OCI-LY7 (cell line): Measurements from ENCODE around the gene TECPR2. TPM values are rescaled to one million over a fixed set of nuclear protein-coding genes. Genes with fewer than 3 reads are reported as not detected.

Experiments used
- BruUV-seq: library from RNA; stranded (reverse); fragments of 400-500 nt; replicated peaks from 2 replicates; lab custom pipeline; 2021; lab: Mats Ljungman, UMichigan
- CTCF ChIA-PET: fragments of 300-600 bp; sonication (Branson Sonifier 250); formaldehyde crosslinking; loops from one replicate; lab custom pipeline; 2022; ENCODE audit warnings: antibody characterized with exemption; ENCODE audit not compliant: unreplicated experiment; lab: Charles Lee
- POLR2A ChIA-PET: fragments of 300-600 bp; sonication (Branson Sonifier 250); formaldehyde crosslinking; loops from one replicate; lab custom pipeline; 2022; ENCODE audit warnings: antibody characterized with exemption; lab: Charles Lee
- DNase-seq: peaks from one replicate; pipeline ENCODE4 v3.0.0-alpha.2; 2015; ENCODE audit warnings: low spot score
- H2AFZ ChIP-seq: fragments of 200-600 bp; sonication (generic), shearing (Covaris generic); 2 replicates; pipeline ENCODE4 v1.6.1; 2014; ENCODE audit warnings: mild to moderate bottlenecking, antibody characterized with exemption, low read length, moderate library complexity
- H3K27ac ChIP-seq: fragments of 200-600 bp; sonication (generic); 2 replicates; pipeline ENCODE4 v1.5.1; 2014; ENCODE audit warnings: mixed run types, low read depth, mild to moderate bottlenecking, moderate library complexity, low read length, inconsistent platforms; ENCODE audit not compliant: poor library complexity, severe bottlenecking
- H3K36me3 ChIP-seq: fragments of 200-600 bp; sonication (generic); 2 replicates; pipeline ENCODE4 v1.6.1; 2014; ENCODE audit warnings: mild to moderate bottlenecking, antibody characterized with exemption, low read length, moderate library complexity, mixed read lengths; ENCODE audit not compliant: insufficient read depth
- H3K4me1 ChIP-seq: fragments of 200-600 bp; sonication (generic); 2 replicates; pipeline ENCODE4 v1.5.1; 2014; ENCODE audit warnings: mild to moderate bottlenecking, low read length; ENCODE audit not compliant: insufficient read depth, poor library complexity, severe bottlenecking
- H3K4me2 ChIP-seq: fragments of 200-600 bp; sonication (generic); 2 replicates; pipeline ENCODE4 v1.6.1; 2014; ENCODE audit warnings: mild to moderate bottlenecking, low read length
- H3K4me3 ChIP-seq: fragments of 200-600 bp; sonication (generic); 2 replicates; pipeline ENCODE4 v1.5.1; 2014; ENCODE audit warnings: mild to moderate bottlenecking, low read depth, low read length; ENCODE audit not compliant: poor library complexity, severe bottlenecking
- H3K79me2 ChIP-seq: fragments of 200-600 bp; sonication (generic); 2 replicates; pipeline ENCODE4 v1.6.1; 2016; ENCODE audit warnings: low read depth, mild to moderate bottlenecking, low read length, moderate library complexity, mixed read lengths; ENCODE audit not compliant: insufficient read depth
- H3K9me2 ChIP-seq: fragments of 200-600 bp; sonication (generic); 2 replicates; pipeline ENCODE4 v1.6.1; 2016; ENCODE audit warnings: mild to moderate bottlenecking, low read length, mixed read lengths; ENCODE audit not compliant: insufficient read depth
- H3K9me3 ChIP-seq: fragments of 200-600 bp; sonication (generic); 2 replicates; pipeline ENCODE4 v1.6.1; 2014; ENCODE audit warnings: mild to moderate bottlenecking, mixed run types, low read length, mixed read lengths
- H4K20me1 ChIP-seq: fragments of 200-600 bp; sonication (generic); 2 replicates; pipeline ENCODE4 v1.6.1; 2014; ENCODE audit warnings: mild to moderate bottlenecking, antibody characterized with exemption, low read length, moderate library complexity, mixed read lengths; ENCODE audit not compliant: insufficient read depth
- EZH2phosphoT487 ChIP-seq: fragments of 200-600 bp; sonication (generic); IDR thresholded peaks from 2 replicates; pipeline ENCODE4 v1.6.1; 2018; ENCODE audit warnings: low read depth, borderline replicate concordance, mild to moderate bottlenecking, mixed run types, antibody characterized with exemption, low read length, moderate library complexity, mixed read lengths
- intact Hi-C: fragments of 100-400 bp; cut with micrococcal nuclease; formaldehyde crosslinking; loops from one replicate; pipeline ENCODE4 v1.10.0; 2022; ENCODE audit not compliant: unreplicated experiment
- total RNA-seq, 2 experiments: library from RNA; depleted of rRNA in 1 of 2; stranded (reverse); fragments of >200 nt in 1 of 2; shearing (Covaris generic) in 1 of 2; gene quantifications; 2 replicates each; pipeline ENCODE4 v1.2.3, GENCODE V29; 2014 to 2022
- TF ChIP-seq, protein P1 (sequence below): fragments of 200-600 bp; sonication (generic); conservative IDR thresholded peaks from 2 replicates; pipeline ENCODE4 v1.5.1; 2014; ENCODE audit warnings: mild to moderate bottlenecking, antibody characterized with exemption, low read length, moderate library complexity, mixed read lengths

Gene TECPR2
- total RNA-seq, 2 experiments from 2014 or later = 5.3 to 12.7 TPM

DNA sequence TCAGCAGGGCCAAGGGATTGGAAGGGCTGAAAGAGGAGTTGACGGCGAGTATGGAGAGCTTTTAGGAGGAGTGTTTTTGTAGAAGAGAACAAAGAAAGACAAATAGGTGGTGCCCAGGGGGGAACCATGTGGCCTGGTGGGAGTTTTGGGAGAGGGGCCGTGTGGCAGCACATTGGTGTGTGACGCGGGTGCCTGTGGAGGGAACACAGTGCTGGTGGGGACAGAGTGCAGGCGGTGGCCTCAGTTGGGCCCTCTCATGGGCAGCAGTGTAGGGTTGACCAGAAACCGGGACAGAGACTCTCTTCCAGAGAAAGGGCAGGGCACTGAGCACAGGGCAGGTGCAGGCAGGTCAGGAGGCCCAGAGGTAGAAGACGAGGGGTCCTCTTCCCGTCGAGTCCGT, 56.5 kb downstream of the TECPR2 start:
- Histone ChIP-seq H3K79me2 (no peaks in the 10 kb centered on the region), H3K27ac (no peak overlapping the region), H3K4me3 (no peak overlapping the region), H4K20me1 (no peaks in the 10 kb centered on the region), H3K36me3 (no peaks in the 10 kb centered on the region), H3K4me1 (no peaks in the 10 kb centered on the region), H3K9me3 (no peaks in the 10 kb centered on the region), H2AFZ (no peak overlapping the region), H3K4me2 (no peak overlapping the region), H3K9me2 (no peaks in the 10 kb centered on the region)
- ChIA-PET CTCF (no interaction called here), POLR2A (no interaction called here)
- intact Hi-C loops = no loop called here
- BruUV-seq = no TSS peak
- TF ChIP-seq EZH2phosphoT487 = no peak
- TF ChIP-seq, protein P1, sequence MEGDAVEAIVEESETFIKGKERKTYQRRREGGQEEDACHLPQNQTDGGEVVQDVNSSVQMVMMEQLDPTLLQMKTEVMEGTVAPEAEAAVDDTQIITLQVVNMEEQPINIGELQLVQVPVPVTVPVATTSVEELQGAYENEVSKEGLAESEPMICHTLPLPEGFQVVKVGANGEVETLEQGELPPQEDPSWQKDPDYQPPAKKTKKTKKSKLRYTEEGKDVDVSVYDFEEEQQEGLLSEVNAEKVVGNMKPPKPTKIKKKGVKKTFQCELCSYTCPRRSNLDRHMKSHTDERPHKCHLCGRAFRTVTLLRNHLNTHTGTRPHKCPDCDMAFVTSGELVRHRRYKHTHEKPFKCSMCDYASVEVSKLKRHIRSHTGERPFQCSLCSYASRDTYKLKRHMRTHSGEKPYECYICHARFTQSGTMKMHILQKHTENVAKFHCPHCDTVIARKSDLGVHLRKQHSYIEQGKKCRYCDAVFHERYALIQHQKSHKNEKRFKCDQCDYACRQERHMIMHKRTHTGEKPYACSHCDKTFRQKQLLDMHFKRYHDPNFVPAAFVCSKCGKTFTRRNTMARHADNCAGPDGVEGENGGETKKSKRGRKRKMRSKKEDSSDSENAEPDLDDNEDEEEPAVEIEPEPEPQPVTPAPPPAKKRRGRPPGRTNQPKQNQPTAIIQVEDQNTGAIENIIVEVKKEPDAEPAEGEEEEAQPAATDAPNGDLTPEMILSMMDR = no peak
- no peak for DNase-seq

DNA sequence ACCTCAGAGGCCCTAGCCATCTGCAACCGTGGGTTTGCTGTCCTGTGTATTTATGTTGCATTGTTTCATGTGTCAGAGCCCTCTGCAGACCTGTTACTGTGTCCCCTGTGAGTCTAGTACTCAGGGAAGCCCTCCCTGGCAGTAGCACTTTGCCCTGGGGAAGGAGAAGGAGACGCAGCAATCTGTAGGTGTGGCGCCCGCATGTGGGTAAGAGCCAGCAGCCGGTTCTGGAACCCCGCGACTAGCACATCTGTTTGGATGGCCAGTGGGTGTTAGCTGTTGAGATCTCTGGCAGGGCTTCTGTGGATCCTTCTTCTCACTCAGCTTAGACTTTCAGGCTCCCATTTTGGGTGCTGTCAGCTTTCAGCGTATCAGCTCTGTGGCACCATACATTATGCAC, 57.0 kb downstream of the TECPR2 start:
- ChIA-PET CTCF (no interaction called here), POLR2A (no interaction called here)
- Histone ChIP-seq H3K27ac (no peak overlapping the region), H3K4me2 (no peak overlapping the region), H3K36me3 (no peaks in the 10 kb centered on the region), H3K4me1 (no peaks in the 10 kb centered on the region), H2AFZ (no peak overlapping the region), H3K9me2 (no peaks in the 10 kb centered on the region), H3K4me3 (no peak overlapping the region), H3K9me3 (no peaks in the 10 kb centered on the region), H3K79me2 (no peaks in the 10 kb centered on the region), H4K20me1 (no peaks in the 10 kb centered on the region)
- TF ChIP-seq, protein P1 = no peak
- no peak for TF ChIP-seq EZH2phosphoT487
- intact Hi-C loops = no loop called here
- BruUV-seq = no TSS peak
- DNase-seq = no peak

DNA sequence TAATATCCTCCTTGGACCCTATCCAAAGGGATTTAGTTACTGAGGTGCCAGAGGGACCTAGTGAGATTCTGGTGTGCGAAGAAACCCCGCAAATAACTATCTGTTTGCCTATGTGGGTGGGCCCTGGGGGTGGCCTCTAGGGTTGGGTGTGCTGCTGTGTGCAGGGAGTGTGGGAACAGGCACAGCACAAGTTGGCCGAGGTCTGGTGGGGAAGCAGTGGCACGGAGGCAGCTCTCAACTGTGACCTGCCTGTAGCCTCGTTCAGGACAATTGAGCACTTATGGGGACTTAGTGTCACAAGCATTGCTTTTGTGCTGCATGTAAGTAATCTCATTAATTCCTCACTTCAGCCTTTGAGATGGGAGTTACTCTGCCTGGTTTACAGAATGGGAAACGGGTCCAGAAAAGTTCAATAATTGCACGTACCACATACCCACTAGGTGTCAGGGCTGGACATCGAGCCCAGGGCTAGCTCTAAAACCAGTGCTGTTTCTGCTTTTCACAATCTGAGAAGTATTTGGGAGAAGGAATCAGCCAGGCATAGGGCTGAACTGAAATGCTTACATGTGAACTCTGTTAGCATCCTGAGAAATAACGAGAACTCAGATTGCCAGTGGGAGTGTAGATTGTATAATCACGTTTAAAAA, 58.8 kb downstream of the TECPR2 start:
- no TSS peak for BruUV-seq
- H3K36me3 ChIP-seq = no peaks in the 10 kb centered on the region
- no peak overlapping the region for H3K4me3 ChIP-seq
- H4K20me1 ChIP-seq = no peaks in the 10 kb centered on the region
- no peak for DNase-seq
- H3K79me2 ChIP-seq = no peaks in the 10 kb centered on the region
- no peaks in the 10 kb centered on the region for H3K4me1 ChIP-seq
- H3K4me2 ChIP-seq = no peak overlapping the region
- CTCF ChIA-PET = no interaction called here
- H3K9me3 ChIP-seq = no peaks in the 10 kb centered on the region
- no peak overlapping the region for H2AFZ ChIP-seq
- H3K27ac ChIP-seq = no peak overlapping the region
- intact Hi-C loops = no loop called here
- H3K9me2 ChIP-seq = no peaks in the 10 kb centered on the region
- TF ChIP-seq, protein P1 = no peak
- no peak for TF ChIP-seq EZH2phosphoT487
- POLR2A ChIA-PET = no interaction called here
